ENCODE measurements around the gene CDK6.

The CDK6 gene

DNA sequence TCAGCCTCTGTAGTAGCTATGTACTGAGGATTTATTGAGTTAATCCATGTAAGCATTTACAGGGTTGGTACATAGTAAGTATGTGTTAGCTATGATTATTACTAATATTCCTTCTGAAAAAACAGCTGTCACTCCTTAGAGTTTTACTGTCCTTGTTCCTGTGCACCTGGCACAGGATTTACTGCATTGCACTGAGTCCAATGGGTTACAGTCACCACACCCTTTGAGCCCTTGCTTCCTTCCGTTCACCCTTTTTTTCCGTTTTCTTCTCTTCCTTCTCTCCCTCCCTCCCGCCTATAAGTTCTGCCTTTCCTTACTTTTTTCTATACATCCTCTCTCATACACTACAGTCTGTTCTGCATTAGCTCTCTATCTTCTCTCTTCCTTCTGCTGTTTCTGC is 12.5 kb upstream of the CDK6 start:
- H3K14ac ChIP-seq (ENCODE audit: low read length), result no peak overlapping the region
- H4K91ac ChIP-seq (ENCODE audit: low read depth, low read length, poor library complexity), result no peak overlapping the region
- H3K4me3 ChIP-seq (ENCODE audit: low read length in 2 of 2), result no peak overlapping the region

DNA sequence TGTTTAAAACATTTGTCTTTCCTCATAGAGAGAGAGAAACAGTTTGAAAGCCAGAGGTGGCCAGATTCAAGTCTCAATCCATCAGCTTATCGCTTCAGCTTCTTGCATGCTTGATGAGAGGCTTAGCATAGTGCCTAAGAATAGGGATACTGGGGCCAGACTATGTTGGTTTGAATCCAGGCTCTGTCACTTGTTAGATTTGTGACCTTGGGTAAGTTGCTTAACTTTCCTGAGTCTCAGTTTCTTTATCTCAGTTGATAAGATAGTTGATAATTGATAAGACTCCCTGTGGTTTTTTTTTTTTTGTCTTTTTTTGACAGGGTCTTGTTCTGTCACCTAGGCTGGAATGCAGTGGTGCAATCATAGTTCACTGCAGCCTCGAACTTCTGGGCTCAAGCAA is 12.1 kb upstream of the CDK6 start:
- H2BK15ac ChIP-seq (ENCODE audit: low read length), result no peak overlapping the region
- no peaks in the 10 kb centered on the region for H3K27me3 ChIP-seq (ENCODE audit: control insufficient read depth in 3 of 3, insufficient read depth in 3 of 3, low read depth in 1 of 3, low read length in 3 of 3)
- H3K18ac ChIP-seq (ENCODE audit: low read length), result no peak overlapping the region
- no peak overlapping the region for H3K14ac ChIP-seq (ENCODE audit: low read length)
- no peak overlapping the region for H3K4me3 ChIP-seq (ENCODE audit: low read length in 2 of 2)
- H3K9ac ChIP-seq (ENCODE audit: low read depth, low read length, poor library complexity), result no peak overlapping the region
- no peak overlapping the region for H4K91ac ChIP-seq (ENCODE audit: low read depth, low read length, poor library complexity)
- DNase-seq (ENCODE audit: low spot score), result no peak
- no peak overlapping the region for H2BK120ac ChIP-seq (ENCODE audit: low read depth, low read length)
- H4K8ac ChIP-seq (ENCODE audit: low read depth, low read length), result no peak overlapping the region
- no peak overlapping the region for H2AFZ ChIP-seq (ENCODE audit: low read length)
- no peaks in the 10 kb centered on the region for H3K79me1 ChIP-seq (ENCODE audit: low read depth, low read length)
- H2BK5ac ChIP-seq (ENCODE audit: low read length), result no peak overlapping the region
- no peaks in the 10 kb centered on the region for H3K4me1 ChIP-seq (ENCODE audit: control insufficient read depth in 2 of 2, insufficient read depth in 1 of 2, low read depth in 1 of 2, low read length in 2 of 2)
- H3K27ac ChIP-seq (replicated peaks; ENCODE audit: low read length), result no peak overlapping the region
- no peaks in the 10 kb centered on the region for H3K9me3 ChIP-seq (replicated peaks in 1 of 2; ENCODE audit: control insufficient read depth in 2 of 2, insufficient read depth in 1 of 2, low read depth in 1 of 2, low read length in 2 of 2)
- H3K4ac ChIP-seq (ENCODE audit: low read length), result no peak overlapping the region
- WGBS, 2 donors (ENCODE audit: extremely low coverage in 2 of 2, insufficient read length in 2 of 2, insufficient replicate concordance in 1 of 2), result no CpG with 5 or more reads among the region's 2 CpGs
- no peak overlapping the region for H3K4me2 ChIP-seq (ENCODE audit: insufficient read depth, low read length, poor library complexity, severe bottlenecking)
- H3K36me3 ChIP-seq (replicated peaks in 1 of 2; ENCODE audit: control insufficient read depth in 2 of 2, insufficient read depth in 2 of 2, low read length in 2 of 2), result no peaks in the 10 kb centered on the region
- no peak overlapping the region for H2BK12ac ChIP-seq (ENCODE audit: low read length)
- no peak overlapping the region for H2AK5ac ChIP-seq (ENCODE audit: low read depth, low read length)
- no peak overlapping the region for H3K23ac ChIP-seq (ENCODE audit: low read depth, low read length, poor library complexity)

More for the DNA sequence above, 12.5 kb upstream of the CDK6 start:
- Histone ChIP-seq H3K27me3 (ENCODE audit: control insufficient read depth in 3 of 3, insufficient read depth in 3 of 3, low read depth in 1 of 3, low read length in 3 of 3) (no peaks in the 10 kb centered on the region), H2AK5ac (ENCODE audit: low read depth, low read length) (no peak overlapping the region), H3K18ac (ENCODE audit: low read length) (no peak overlapping the region), H3K36me3 (replicated peaks in 1 of 2; ENCODE audit: control insufficient read depth in 2 of 2, insufficient read depth in 2 of 2, low read length in 2 of 2) (no peaks in the 10 kb centered on the region), H2BK15ac (ENCODE audit: low read length) (no peak overlapping the region), H3K23ac (ENCODE audit: low read depth, low read length, poor library complexity) (no peak overlapping the region), H3K4me2 (ENCODE audit: insufficient read depth, low read length, poor library complexity, severe bottlenecking) (no peak overlapping the region), H2BK5ac (ENCODE audit: low read length) (no peak overlapping the region), H3K9ac (ENCODE audit: low read depth, low read length, poor library complexity) (no peak overlapping the region), H3K9me3 (replicated peaks in 1 of 2; ENCODE audit: control insufficient read depth in 2 of 2, insufficient read depth in 1 of 2, low read depth in 1 of 2, low read length in 2 of 2) (no peaks in the 10 kb centered on the region), H3K4me1 (ENCODE audit: control insufficient read depth in 2 of 2, insufficient read depth in 1 of 2, low read depth in 1 of 2, low read length in 2 of 2) (no peaks in the 10 kb centered on the region), H3K27ac (replicated peaks; ENCODE audit: low read length) (no peak overlapping the region), H3K79me1 (ENCODE audit: low read depth, low read length) (no peaks in the 10 kb centered on the region), H2AFZ (ENCODE audit: low read length) (no peak overlapping the region), H2BK120ac (ENCODE audit: low read depth, low read length) (no peak overlapping the region), H3K4ac (ENCODE audit: low read length) (no peak overlapping the region), H2BK12ac (ENCODE audit: low read length) (no peak overlapping the region), H4K8ac (ENCODE audit: low read depth, low read length) (no peak overlapping the region)
- no peak for DNase-seq (ENCODE audit: low spot score)
- 100% methylated on average over 1 of the region's 3 CpGs; no CpG with 5 or more reads in 1 of the 2 donors for WGBS, 2 donors (ENCODE audit: extremely low coverage in 2 of 2, insufficient read length in 2 of 2, insufficient replicate concordance in 1 of 2)

DNA sequence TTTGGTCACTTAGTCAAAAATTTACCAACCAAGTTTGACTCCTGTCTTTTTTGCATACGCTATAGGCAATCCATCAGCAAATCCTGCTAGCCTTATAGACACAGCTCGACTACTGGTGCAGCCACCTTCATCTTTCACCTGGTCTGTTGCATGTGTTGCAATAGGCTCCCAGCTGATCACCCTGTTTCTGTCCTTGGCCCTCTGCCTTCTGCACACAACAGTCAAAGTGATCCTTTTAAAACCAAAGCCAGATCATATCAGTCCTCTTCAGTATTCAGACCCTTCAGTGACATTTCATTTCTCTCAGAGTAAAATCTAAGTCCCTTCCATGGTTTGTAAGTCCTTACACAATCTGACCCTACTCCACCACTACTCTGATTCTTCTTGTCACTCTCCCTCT is 10.9 kb upstream of the CDK6 start:
- no peak overlapping the region for H3K4ac ChIP-seq (ENCODE audit: low read length)
- no peak overlapping the region for H2BK120ac ChIP-seq (ENCODE audit: low read depth, low read length)
- no peak overlapping the region for H2BK5ac ChIP-seq (ENCODE audit: low read length)
- H3K79me1 ChIP-seq (ENCODE audit: low read depth, low read length), result no peaks in the 10 kb centered on the region
- no peaks in the 10 kb centered on the region for H3K27me3 ChIP-seq (ENCODE audit: control insufficient read depth in 3 of 3, insufficient read depth in 3 of 3, low read depth in 1 of 3, low read length in 3 of 3)
- DNase-seq (ENCODE audit: low spot score), result no peak
- H3K23ac ChIP-seq (ENCODE audit: low read depth, low read length, poor library complexity), result no peak overlapping the region
- no CpG with 5 or more reads among the region's 2 CpGs for WGBS, 2 donors (ENCODE audit: extremely low coverage in 2 of 2, insufficient read length in 2 of 2, insufficient replicate concordance in 1 of 2)
- no peak overlapping the region for H2AFZ ChIP-seq (ENCODE audit: low read length)
- H3K9me3 ChIP-seq (replicated peaks in 1 of 2; ENCODE audit: control insufficient read depth in 2 of 2, insufficient read depth in 1 of 2, low read depth in 1 of 2, low read length in 2 of 2), result no peaks in the 10 kb centered on the region
- H3K4me3 ChIP-seq (ENCODE audit: low read length in 2 of 2), result no peak overlapping the region
- no peak overlapping the region for H2BK12ac ChIP-seq (ENCODE audit: low read length)
- H3K18ac ChIP-seq (ENCODE audit: low read length), result no peak overlapping the region
- no peak overlapping the region for H3K14ac ChIP-seq (ENCODE audit: low read length)
- H2AK5ac ChIP-seq (ENCODE audit: low read depth, low read length), result no peak overlapping the region
- H3K4me1 ChIP-seq (ENCODE audit: control insufficient read depth in 2 of 2, insufficient read depth in 1 of 2, low read depth in 1 of 2, low read length in 2 of 2), result no peaks in the 10 kb centered on the region
- no peak overlapping the region for H4K8ac ChIP-seq (ENCODE audit: low read depth, low read length)
- no peak overlapping the region for H3K27ac ChIP-seq (replicated peaks; ENCODE audit: low read length)
- H3K4me2 ChIP-seq (ENCODE audit: insufficient read depth, low read length, poor library complexity, severe bottlenecking), result no peak overlapping the region
- H4K91ac ChIP-seq (ENCODE audit: low read depth, low read length, poor library complexity), result no peak overlapping the region
- no peaks in the 10 kb centered on the region for H3K36me3 ChIP-seq (replicated peaks in 1 of 2; ENCODE audit: control insufficient read depth in 2 of 2, insufficient read depth in 2 of 2, low read length in 2 of 2)
- no peak overlapping the region for H3K9ac ChIP-seq (ENCODE audit: low read depth, low read length, poor library complexity)
- H2BK15ac ChIP-seq (ENCODE audit: low read length), result no peak overlapping the region

DNA sequence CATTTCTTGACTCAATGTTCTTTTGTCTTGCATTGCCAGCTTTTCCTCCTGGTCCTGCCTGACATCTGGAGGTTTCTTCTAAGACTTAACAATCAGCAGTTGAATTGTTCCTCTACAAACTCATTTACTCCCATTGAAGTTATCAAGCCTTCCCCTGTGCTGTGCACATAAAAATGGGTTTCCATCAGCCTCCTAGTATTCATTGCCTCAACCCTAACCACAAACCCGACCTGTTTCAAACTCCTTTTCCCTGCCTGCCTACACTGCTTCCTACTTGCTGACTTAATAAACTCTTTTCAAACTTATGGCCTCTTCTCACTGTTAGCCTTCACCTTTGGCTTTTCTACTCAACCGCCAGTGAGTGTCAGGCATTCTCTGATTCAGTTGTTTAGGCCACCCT is 9.4 kb upstream of the CDK6 start:
- DNase-seq (ENCODE audit: low spot score), result no peak
- no peak overlapping the region for H3K4me2 ChIP-seq (ENCODE audit: insufficient read depth, low read length, poor library complexity, severe bottlenecking)

More for the DNA sequence above, 9.4 kb upstream of the CDK6 start:
- Histone ChIP-seq H3K14ac (ENCODE audit: low read length) (no peak overlapping the region), H4K91ac (ENCODE audit: low read depth, low read length, poor library complexity) (no peak overlapping the region), H2BK15ac (ENCODE audit: low read length) (no peak overlapping the region), H2BK12ac (ENCODE audit: low read length) (no peak overlapping the region), H3K4me3 (ENCODE audit: low read length in 2 of 2) (no peak overlapping the region), H3K4me1 (ENCODE audit: control insufficient read depth in 2 of 2, insufficient read depth in 1 of 2, low read depth in 1 of 2, low read length in 2 of 2) (no peaks in the 10 kb centered on the region), H2BK5ac (ENCODE audit: low read length) (no peak overlapping the region), H3K23ac (ENCODE audit: low read depth, low read length, poor library complexity) (no peak overlapping the region), H3K18ac (ENCODE audit: low read length) (no peak overlapping the region), H3K27me3 (ENCODE audit: control insufficient read depth in 3 of 3, insufficient read depth in 3 of 3, low read depth in 1 of 3, low read length in 3 of 3) (no peaks in the 10 kb centered on the region), H4K8ac (ENCODE audit: low read depth, low read length) (no peak overlapping the region), H2AFZ (ENCODE audit: low read length) (no peak overlapping the region), H2BK120ac (ENCODE audit: low read depth, low read length) (no peak overlapping the region), H3K27ac (replicated peaks; ENCODE audit: low read length) (no peak overlapping the region), H3K4ac (ENCODE audit: low read length) (no peak overlapping the region), H3K9me3 (replicated peaks in 1 of 2; ENCODE audit: control insufficient read depth in 2 of 2, insufficient read depth in 1 of 2, low read depth in 1 of 2, low read length in 2 of 2) (no peaks in the 10 kb centered on the region), H3K36me3 (replicated peaks in 1 of 2; ENCODE audit: control insufficient read depth in 2 of 2, insufficient read depth in 2 of 2, low read length in 2 of 2) (no peaks in the 10 kb centered on the region), H3K79me1 (ENCODE audit: low read depth, low read length) (no peaks in the 10 kb centered on the region), H2AK5ac (ENCODE audit: low read depth, low read length) (no peak overlapping the region), H3K9ac (ENCODE audit: low read depth, low read length, poor library complexity) (no peak overlapping the region)
- WGBS, 2 donors (ENCODE audit: extremely low coverage in 2 of 2, insufficient read length in 2 of 2, insufficient replicate concordance in 1 of 2), result no CpG with 5 or more reads among the region's 2 CpGs

All from neuronal stem cell (in vitro differentiated cells).